Lower leg skin (tissue), 3 donors: Measurements from ENCODE around the gene TGFBR2.

ENCODE experiments used
- CTCF ChIP-seq, 3 donors: fragments of 450-650 bp; IDR thresholded peaks; one replicate each; pipeline ENCODE4 v1.5.1; 2016; ENCODE audit warnings: antibody characterized with exemption in 3 of 3, mild to moderate bottlenecking in 3 of 3, moderate library complexity in 2 of 3
- POLR2A ChIP-seq, 2 donors: fragments of 450-650 bp; IDR thresholded peaks; one replicate each; pipeline ENCODE4 v1.6.1; 2016 to 2017; ENCODE audit warnings: antibody characterized with exemption in 2 of 2, mild to moderate bottlenecking in 1 of 2, moderate library complexity in 1 of 2

- no peak for TF ChIP-seq POLR2A (IDR thresholded peaks at IDR 0.05)
- TF ChIP-seq CTCF (IDR thresholded peaks at IDR 0.05): no peak
Observed at GRCh38 chr3:30688776-30689641, 82.6 kb downstream of the TGFBR2 start.
